RKO (cell line): ENCODE results near the gene TCF19.
A peak's percentile ranks its signal among the peaks of the same experiment; 100 is the strongest.
"Not testable (repeated sequence)": the region's sequence is repeated elsewhere in the genome, so short reads cannot be mapped to it uniquely, and the experiment has no call there.

Experiments
- DNase-seq: peaks from one replicate; pipeline ENCODE4 v3.0.0-alpha.2; 2016; ENCODE audit warnings: low spot score

TCF19 gene

GRCh38 chr6:31183287-31183686 lies 24.9 kb downstream of the TCF19 start:
- DNase-seq, result not testable (repeated sequence)

- not testable (repeated sequence) for DNase-seq
Observed at GRCh38 chr6:31183859-31184258, 25.5 kb downstream of the TCF19 start.

- DNase-seq, result not testable (repeated sequence)
Observed at GRCh38 chr6:31185695-31186051, 27.3 kb downstream of the TCF19 start.

GRCh38 chr6:31186052-31186734 lies 27.8 kb downstream of the TCF19 start:
- no peak for DNase-seq

GRCh38 chr6:31187780-31188194 lies 29.4 kb downstream of the TCF19 start:
- no peak for DNase-seq

GRCh38 chr6:31189223-31189622 lies 30.8 kb downstream of the TCF19 start:
- DNase-seq, result not testable (repeated sequence)

GRCh38 chr6:31190488-31190887 lies 32.1 kb downstream of the TCF19 start:
- no peak for DNase-seq

GRCh38 chr6:31192431-31193105 lies 34.2 kb downstream of the TCF19 start:
- peak; percentile 89 for DNase-seq

GRCh38 chr6:31193206-31193605 lies 34.8 kb downstream of the TCF19 start:
- DNase-seq, result no peak

- no peak for DNase-seq
Observed at GRCh38 chr6:31194061-31194834, 35.9 kb downstream of the TCF19 start.

- DNase-seq, result not testable (repeated sequence)
Observed at GRCh38 chr6:31195308-31195979, 37.1 kb downstream of the TCF19 start.

GRCh38 chr6:31196251-31197022 lies 38.0 kb downstream of the TCF19 start:
- DNase-seq, result not testable (repeated sequence)

- DNase-seq, result peak; percentile 91
Observed at GRCh38 chr6:31197559-31198305, 39.3 kb downstream of the TCF19 start.

GRCh38 chr6:31199105-31199452 lies 40.7 kb downstream of the TCF19 start:
- not testable (repeated sequence) for DNase-seq

- DNase-seq, result no peak
Observed at GRCh38 chr6:31202259-31203166, 44.1 kb downstream of the TCF19 start.

GRCh38 chr6:31203345-31203979 lies 45.1 kb downstream of the TCF19 start:
- DNase-seq, result peak; percentile 99

- DNase-seq, result peak; percentile 88
Observed at GRCh38 chr6:31204751-31205145, 46.4 kb downstream of the TCF19 start.

GRCh38 chr6:31205638-31206037 lies 47.2 kb downstream of the TCF19 start:
- no peak for DNase-seq

- no peak for DNase-seq
Observed at GRCh38 chr6:31208506-31208905, 50.1 kb downstream of the TCF19 start.
